HG03280 (cell line): ENCODE measurements around the gene CFC1B.
"Not testable (repeated sequence)": the region's sequence is repeated elsewhere in the genome, so short reads cannot be mapped to it uniquely, and the experiment has no call there.

Source experiments
- ATAC-seq: cut with Tn5 transposase; IDR thresholded peaks from one replicate; pipeline ENCODE4 v1.9.1; 2021; ENCODE audit warnings: mild to moderate bottlenecking, moderate library complexity; ENCODE audit not compliant: unreplicated experiment

Gene CFC1B

GRCh38 chr2:130556441-130556840 lies 35.4 kb downstream of the CFC1B start:
- not testable (repeated sequence) for ATAC-seq

GRCh38 chr2:130566165-130566564 lies 45.1 kb downstream of the CFC1B start:
- not testable (repeated sequence) for ATAC-seq

GRCh38 chr2:130571929-130572328 lies 50.9 kb downstream of the CFC1B start:
- not testable (repeated sequence) for ATAC-seq

GRCh38 chr2:130574230-130574629 lies 53.2 kb downstream of the CFC1B start:
- ATAC-seq, result not testable (repeated sequence)

GRCh38 chr2:130576209-130576784 lies 55.3 kb downstream of the CFC1B start:
- ATAC-seq, result not testable (repeated sequence)

- not testable (repeated sequence) for ATAC-seq
These were observed 56.5 kb downstream of the CFC1B start for GRCh38 chr2:130577559-130577958.
